Forelimb muscle (tissue), 1 donor: ENCODE results near the gene TCERG1L. TPM values are rescaled to one million over a fixed set of nuclear protein-coding genes. Genes with fewer than 3 reads are reported as not detected.
"Not testable (repeated sequence)": the region's sequence is repeated elsewhere in the genome, so short reads cannot be mapped to it uniquely, and the experiment has no call there.

Experiments
- DNase-seq: peaks from one replicate; pipeline ENCODE4 v3.0.0-alpha.2; 2013; ENCODE audit warnings: low read depth
- polyA plus RNA-seq: library from polyadenylated mRNA; unstranded; fragments of 120-200 nt; gene quantifications from one replicate; pipeline ENCODE4 v1.2.1, GENCODE V29; 2013; ENCODE audit not compliant: insufficient read length

The TCERG1L gene
- polyA plus RNA-seq, 1 donor: 0.22 TPM

GRCh38 chr10:131145756-131146155, 165.8 kb downstream of the TCERG1L start:
- DNase-seq: no peak

GRCh38 chr10:131144711-131145375, 166.7 kb downstream of the TCERG1L start:
- DNase-seq: no peak

- DNase-seq: no peak
These were observed 167.3 kb downstream of the TCERG1L start for GRCh38 chr10:131144196-131144595.

GRCh38 chr10:131143425-131144165, 167.9 kb downstream of the TCERG1L start:
- DNase-seq: no peak

- no peak for DNase-seq
These were observed 168.8 kb downstream of the TCERG1L start for GRCh38 chr10:131142517-131143380.

- no peak for DNase-seq
These were observed 169.6 kb downstream of the TCERG1L start for GRCh38 chr10:131141645-131142516.

- no peak for DNase-seq
These were observed 170.3 kb downstream of the TCERG1L start for GRCh38 chr10:131141207-131141606.

GRCh38 chr10:131140606-131141005, 170.9 kb downstream of the TCERG1L start:
- no peak for DNase-seq

GRCh38 chr10:131137223-131137622, 174.3 kb downstream of the TCERG1L start:
- DNase-seq: no peak

- DNase-seq: not testable (repeated sequence)
These were observed 175.2 kb downstream of the TCERG1L start for GRCh38 chr10:131136336-131136735.

GRCh38 chr10:131135716-131136115, 175.8 kb downstream of the TCERG1L start:
- no peak for DNase-seq

- no peak for DNase-seq
These were observed 176.9 kb downstream of the TCERG1L start for GRCh38 chr10:131134651-131135050.

GRCh38 chr10:131134001-131134576, 177.4 kb downstream of the TCERG1L start:
- no peak for DNase-seq

GRCh38 chr10:131132681-131133080, 178.8 kb downstream of the TCERG1L start:
- no peak for DNase-seq

- peak; percentile 64 for DNase-seq
These were observed 179.6 kb downstream of the TCERG1L start for GRCh38 chr10:131131726-131132591.

GRCh38 chr10:131130025-131130424, 181.5 kb downstream of the TCERG1L start:
- no peak for DNase-seq

- no peak for DNase-seq
These were observed 182.0 kb downstream of the TCERG1L start for GRCh38 chr10:131129544-131129943.

- no peak for DNase-seq
These were observed 182.8 kb downstream of the TCERG1L start for GRCh38 chr10:131128731-131129130.

GRCh38 chr10:131127610-131128009, 183.9 kb downstream of the TCERG1L start:
- DNase-seq: no peak

GRCh38 chr10:131127138-131127589, 184.4 kb downstream of the TCERG1L start:
- DNase-seq: no peak
